DND-41 (cell line): ENCODE results near the gene JARID2.

ENCODE experiments used
- ATAC-seq: fragments of 200-7000 bp; cut with Tn5 transposase; 3 replicates; pipeline ENCODE4 v1.9.1; 2021; ENCODE audit warnings: low read depth; ENCODE audit not compliant: insufficient read depth
- DNase-seq: peaks from one replicate; pipeline ENCODE4 v3.0.0-alpha.2; 2020
- H2AFZ ChIP-seq: 2 replicates; pipeline ENCODE4 v1.6.0; 2012; ENCODE audit warnings: low read depth, low read length
- H3K27ac ChIP-seq: 2 replicates; pipeline ENCODE4 v1.5.1; 2012; ENCODE audit warnings: low read length, inconsistent platforms
- H3K27me3 ChIP-seq: fragments of 200-600 bp; sonication (generic); 2 replicates; pipeline ENCODE4 v1.6.0; 2012; ENCODE audit warnings: low read length, mild to moderate bottlenecking, inconsistent platforms; ENCODE audit not compliant: insufficient read depth, poor library complexity
- H3K36me3 ChIP-seq: 2 replicates; pipeline ENCODE4 v1.5.1; 2012; ENCODE audit warnings: low read length, inconsistent platforms; ENCODE audit not compliant: insufficient read depth
- H3K4me1 ChIP-seq: 2 replicates; pipeline ENCODE4 v1.5.1; 2012; ENCODE audit warnings: mild to moderate bottlenecking, low read length; ENCODE audit not compliant: insufficient read depth
- H3K4me2 ChIP-seq: 2 replicates; pipeline ENCODE4 v1.6.0; 2012; ENCODE audit warnings: mild to moderate bottlenecking, moderate library complexity, low read length, inconsistent platforms; ENCODE audit not compliant: insufficient read depth
- H3K4me3 ChIP-seq, 2 experiments: fragments of 200-600 bp in 1 of 2; shearing (Covaris generic) in 1 of 2; 2 replicates each; pipeline ENCODE4 v1.5.1; 2012 to 2016; ENCODE audit warnings: inconsistent platforms in 2 of 2, low read length in 2 of 2, mild to moderate bottlenecking in 2 of 2, low read depth in 1 of 2, moderate library complexity in 1 of 2
- H3K79me2 ChIP-seq: 2 replicates; pipeline ENCODE4 v1.6.0; 2012; ENCODE audit warnings: low read length, inconsistent platforms; ENCODE audit not compliant: insufficient read depth
- H3K9ac ChIP-seq: 2 replicates; pipeline ENCODE4 v1.6.0; 2012; ENCODE audit warnings: low read depth, mild to moderate bottlenecking, inconsistent platforms, low read length, moderate library complexity
- H3K9me3 ChIP-seq: 2 replicates; pipeline ENCODE4 v1.5.1; 2012; ENCODE audit warnings: low read length, moderate library complexity, mild to moderate bottlenecking, inconsistent platforms; ENCODE audit not compliant: insufficient read depth, severe bottlenecking
- H4K20me1 ChIP-seq: 2 replicates; pipeline ENCODE4 v1.6.0; 2012; ENCODE audit warnings: low read length; ENCODE audit not compliant: insufficient read depth
- CTCF ChIP-seq: IDR thresholded peaks from 2 replicates; pipeline ENCODE4 v1.5.1; 2012; ENCODE audit warnings: borderline replicate concordance, low read length, moderate library complexity, mild to moderate bottlenecking; ENCODE audit not compliant: poor library complexity, severe bottlenecking; ENCODE audit errors: extremely low read depth
- EZH2 ChIP-seq: IDR thresholded peaks from 3 replicates; pipeline ENCODE4 v1.6.1; 2012; ENCODE audit warnings: borderline replicate concordance, low read depth, mild to moderate bottlenecking, moderate library complexity, low read length, inconsistent platforms; ENCODE audit not compliant: severe bottlenecking

The JARID2 gene

GRCh38 chr6:15458021-15458459 is 212.2 kb downstream of the JARID2 start:
- Histone ChIP-seq H3K27me3 (no peaks in the 10 kb centered on the region), H4K20me1 (no peaks in the 10 kb centered on the region; the same call in 1 of the 2 replicates), H2AFZ (no peak overlapping the region), H3K36me3 (0 out of 2 replicates have a peak, but pooled peaks cover 8% of the 10 kb centered on the region), H3K9ac (no peak overlapping the region), H3K4me1 (no peaks in the 10 kb centered on the region), H3K79me2 (no peaks in the 10 kb centered on the region; the same call in 1 of the 2 replicates), H3K27ac (no peak overlapping the region), H3K9me3 (no peaks in the 10 kb centered on the region), H3K4me3 (no peak overlapping the region), H3K4me2 (no peak overlapping the region)
- TF ChIP-seq CTCF, result no peak
- TF ChIP-seq EZH2, result no peak
- no peak for DNase-seq
- ATAC-seq, result no peak

- DNase-seq (no peak), ATAC-seq (no peak)
- H3K9ac ChIP-seq, result no peak overlapping the region
- H3K27me3 ChIP-seq, result no peaks in the 10 kb centered on the region
- no peak overlapping the region for H2AFZ ChIP-seq
- H3K4me1 ChIP-seq, result no peaks in the 10 kb centered on the region
- H4K20me1 ChIP-seq, result peaks cover 5% of the 10 kb centered on the region
- H3K9me3 ChIP-seq, result no peaks in the 10 kb centered on the region
- peaks cover 7% of the 10 kb centered on the region; the same call in 1 of the 2 replicates for H3K79me2 ChIP-seq
- no peak overlapping the region for H3K27ac ChIP-seq
- TF ChIP-seq EZH2, result no peak
- no peak for TF ChIP-seq CTCF
- no peak overlapping the region for H3K4me3 ChIP-seq
- no peak overlapping the region for H3K4me2 ChIP-seq
- H3K36me3 ChIP-seq, result no peaks in the 10 kb centered on the region
Observed at GRCh38 chr6:15460110-15460727, 214.3 kb downstream of the JARID2 start.

DNA sequence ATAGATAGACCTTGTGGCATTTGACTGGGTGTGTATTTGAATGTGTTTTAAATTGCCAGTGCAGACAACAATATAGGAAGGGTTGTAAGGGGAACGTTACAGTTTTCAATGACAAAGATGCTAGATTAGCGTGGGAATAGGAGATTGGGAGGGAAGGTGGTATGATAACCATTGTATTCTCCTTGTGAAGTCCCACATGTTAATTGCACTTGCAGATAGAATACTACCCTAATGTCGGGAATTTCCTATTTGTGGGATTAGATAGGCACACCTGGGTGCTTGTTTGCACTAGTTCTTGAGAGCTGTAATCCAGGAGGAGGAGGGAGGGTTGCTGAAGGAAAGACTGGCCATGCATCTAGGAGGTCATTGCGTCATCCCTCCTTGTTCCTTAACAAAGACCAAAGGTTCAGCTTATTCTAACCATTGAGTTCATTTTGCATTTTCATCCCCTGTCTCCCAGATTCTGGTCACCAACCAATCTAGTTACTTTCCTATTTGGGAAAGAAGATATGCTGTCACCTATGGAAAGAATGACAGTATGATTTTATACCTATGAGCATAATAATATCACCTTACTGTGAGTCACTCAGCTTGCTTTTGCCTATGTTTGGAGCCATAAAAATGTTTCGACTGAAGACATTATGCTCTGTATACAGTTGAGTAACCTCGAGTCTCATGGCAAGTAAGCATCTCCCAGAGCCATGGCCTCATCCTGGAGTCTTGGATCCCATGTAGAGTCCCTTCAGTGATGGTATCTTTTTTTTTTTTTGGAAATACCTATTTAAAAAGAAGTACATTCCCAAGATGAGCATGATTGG is 215.5 kb downstream of the JARID2 start:
- no peaks in the 10 kb centered on the region for H3K27me3 ChIP-seq
- no peaks in the 10 kb centered on the region for H3K4me1 ChIP-seq
- H3K4me2 ChIP-seq, result no peak overlapping the region
- ATAC-seq (no peak), DNase-seq (no peak)
- no peaks in the 10 kb centered on the region for H3K9me3 ChIP-seq
- no peak overlapping the region for H3K27ac ChIP-seq
- no peak overlapping the region for H3K9ac ChIP-seq
- H2AFZ ChIP-seq, result no peak overlapping the region
- no peak overlapping the region for H3K4me3 ChIP-seq
- peaks cover 7% of the 10 kb centered on the region; the same call in 1 of the 2 replicates for H3K79me2 ChIP-seq
- peaks cover 5% of the 10 kb centered on the region for H4K20me1 ChIP-seq
- no peaks in the 10 kb centered on the region for H3K36me3 ChIP-seq
- TF ChIP-seq CTCF, result no peak
- TF ChIP-seq EZH2, result no peak
